GM12874 (cell line): ENCODE data around the gene ANKDD1B.

Source experiments
- CTCF ChIP-seq: IDR thresholded peaks from 2 replicates; pipeline ENCODE4 v1.5.1; 2011; ENCODE audit warnings: low read depth, mild to moderate bottlenecking, control low read depth, low read length, moderate library complexity; ENCODE audit not compliant: insufficient read depth

ANKDD1B gene

DNA sequence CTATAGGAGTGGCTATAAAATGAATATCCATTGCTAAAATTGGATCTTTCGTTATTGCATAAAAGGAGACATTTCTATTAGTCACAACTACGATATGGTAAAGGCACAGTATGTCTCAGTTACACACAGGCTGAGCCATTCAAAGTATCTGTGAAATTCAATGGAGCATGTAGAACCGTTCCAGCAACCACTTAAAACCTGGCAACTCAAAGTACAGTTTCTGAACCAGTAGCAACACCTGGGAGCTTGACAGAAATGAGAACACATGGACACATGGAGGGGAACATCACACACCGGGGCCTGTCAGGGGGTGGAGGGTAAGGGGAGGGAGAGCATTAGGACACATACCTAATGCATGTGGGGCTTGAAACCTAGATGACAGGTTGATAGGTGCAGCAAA lies 90.6 kb downstream of the ANKDD1B start:
- TF ChIP-seq CTCF: no peak

DNA sequence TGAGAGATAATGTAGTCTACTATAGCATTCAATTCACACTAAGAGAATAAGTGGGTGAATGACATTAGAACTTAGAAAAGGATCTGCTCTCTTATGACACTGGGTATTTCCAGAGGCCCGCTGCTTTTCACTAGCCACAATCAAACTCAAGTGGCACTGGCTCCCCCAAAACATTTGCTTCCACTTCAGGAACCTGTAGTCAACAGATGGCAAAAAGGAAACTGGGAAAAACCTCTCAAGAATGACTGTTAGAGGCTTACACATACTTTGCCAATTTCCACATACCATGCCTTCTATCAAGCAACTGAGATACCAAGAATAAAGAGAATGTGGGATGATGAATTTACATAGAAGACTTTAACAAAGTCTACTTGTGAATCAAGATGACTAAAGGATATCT lies 94.8 kb downstream of the ANKDD1B start:
- no peak for TF ChIP-seq CTCF

DNA sequence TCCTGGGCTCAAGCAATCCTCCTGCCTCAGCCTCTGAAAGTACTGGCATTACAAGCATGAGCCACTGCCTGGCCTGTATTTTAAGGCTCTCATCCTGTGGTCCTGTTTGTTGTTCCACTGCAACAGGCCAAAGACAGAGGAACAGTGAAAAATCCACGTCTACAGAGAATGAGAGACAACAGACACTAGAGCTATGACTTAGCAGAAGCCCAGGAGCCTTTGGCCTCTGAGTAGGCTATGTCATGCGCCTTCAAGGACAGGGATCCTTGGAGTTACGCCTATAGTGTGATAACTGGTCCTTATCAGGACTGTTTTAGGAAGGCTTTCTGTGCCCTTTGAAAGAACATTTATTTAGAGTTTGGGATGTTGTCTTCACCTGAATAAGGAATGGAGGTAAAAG lies 95.5 kb downstream of the ANKDD1B start:
- no peak for TF ChIP-seq CTCF

GRCh38 chr5:75707911-75708509 lies 96.8 kb downstream of the ANKDD1B start:
- TF ChIP-seq CTCF: no peak

GRCh38 chr5:75710637-75711036 lies 99.4 kb downstream of the ANKDD1B start:
- TF ChIP-seq CTCF: no peak

DNA sequence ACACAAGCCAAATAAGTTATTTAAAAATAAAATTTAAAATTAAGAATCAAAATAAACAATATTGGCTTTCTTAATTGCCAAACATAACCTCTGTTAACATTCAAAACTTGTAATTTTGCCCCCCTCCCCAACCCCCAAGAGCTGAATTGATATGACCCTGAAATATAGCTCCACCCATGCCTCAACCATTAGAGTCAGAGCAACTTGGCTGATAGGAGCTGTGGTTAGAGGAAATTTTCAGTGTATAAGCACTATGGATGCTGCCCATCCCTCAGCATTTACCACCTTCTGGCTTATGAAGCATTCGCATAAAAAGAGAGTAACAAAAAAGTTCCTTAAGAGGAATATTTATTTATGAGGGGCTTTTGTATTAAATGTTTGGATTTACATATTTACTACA lies 99.9 kb downstream of the ANKDD1B start:
- no peak for TF ChIP-seq CTCF

- TF ChIP-seq CTCF: no peak
Measured at GRCh38 chr5:75712091-75712490, 100.8 kb downstream of the ANKDD1B start.
